GM19035 (cell line): ENCODE data around the gene SNAI3.

Source experiments
- ATAC-seq: cut with Tn5 transposase; IDR thresholded peaks from one replicate; pipeline ENCODE4 v1.9.1; 2021; ENCODE audit not compliant: unreplicated experiment

SNAI3 gene

DNA sequence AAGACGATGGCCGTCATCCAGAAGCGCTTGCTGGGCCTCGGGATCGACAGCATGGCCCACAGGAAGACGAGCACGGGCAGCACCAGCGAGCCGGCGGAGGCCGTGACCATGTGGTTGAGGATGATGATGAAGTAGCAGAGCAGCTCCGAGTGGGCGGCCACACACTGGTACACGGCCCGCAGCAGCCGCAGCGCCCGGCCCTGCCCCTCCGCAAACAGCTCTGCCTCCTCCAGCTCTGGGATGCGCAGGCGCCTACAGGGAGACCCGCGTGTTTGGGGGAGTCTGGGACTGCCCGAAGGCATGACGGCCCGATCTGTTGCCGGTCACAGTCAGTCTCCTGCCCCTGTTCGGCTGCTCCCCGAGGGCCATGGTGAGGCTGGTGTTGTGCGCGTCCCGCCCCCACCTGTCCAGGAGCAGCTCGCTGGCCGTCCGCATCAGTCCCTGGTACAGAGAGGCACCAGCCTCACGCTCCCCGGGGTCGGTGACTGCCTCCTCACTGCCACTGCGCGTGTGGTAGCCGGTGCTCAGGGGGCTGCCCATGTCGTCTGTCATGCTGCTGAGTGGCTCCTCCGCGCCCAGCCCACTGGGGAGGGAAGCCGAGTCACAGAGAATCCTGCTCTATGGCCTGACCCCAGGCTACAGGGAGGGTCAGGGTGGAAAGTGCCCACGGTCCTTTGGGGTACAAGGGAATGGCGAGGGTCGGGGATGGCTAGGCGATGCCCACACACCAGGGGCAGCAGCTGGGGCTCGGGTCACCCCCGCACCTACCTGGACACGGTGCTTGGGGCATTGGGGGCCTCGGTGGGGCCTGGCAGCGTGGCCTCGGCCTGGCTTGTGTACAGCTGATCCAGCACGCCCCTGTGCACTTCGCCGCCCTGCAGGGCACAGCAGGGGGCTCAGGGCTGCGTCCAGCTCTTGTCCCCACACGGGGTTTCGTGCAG lies 35.8 kb upstream of the SNAI3 start:
- ATAC-seq: no peak

- ATAC-seq: no peak
Measured at GRCh38 chr16:88721236-88721635, 34.9 kb upstream of the SNAI3 start.

DNA sequence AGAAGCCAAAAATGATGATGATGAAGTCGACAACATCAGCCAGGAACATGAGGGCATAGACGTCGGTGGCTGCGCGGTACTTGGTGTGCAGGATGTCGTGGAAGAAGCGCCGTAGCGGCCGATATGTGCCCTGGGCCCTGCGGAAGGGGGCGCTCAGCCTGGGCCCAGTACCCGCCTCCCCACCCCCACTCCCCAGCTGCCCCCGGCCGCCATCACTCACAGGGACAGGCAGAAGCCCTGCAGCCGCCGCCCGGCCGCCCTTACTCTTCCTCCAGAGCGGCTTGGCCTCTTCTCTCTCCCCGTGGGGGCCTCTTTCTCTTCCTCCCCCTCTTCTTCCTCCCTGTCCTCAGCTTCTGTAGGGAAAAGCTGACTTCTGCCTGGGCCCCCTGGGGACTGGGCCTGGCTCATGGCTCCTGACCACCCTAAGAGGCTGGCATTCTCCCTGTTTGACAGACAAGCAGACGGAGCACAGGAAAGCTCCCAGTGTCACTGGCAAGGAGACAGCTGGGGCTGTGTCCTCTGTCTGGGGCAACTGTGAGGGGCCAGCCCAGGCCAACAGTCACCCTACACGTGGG lies 34.2 kb upstream of the SNAI3 start:
- no peak for ATAC-seq

GRCh38 chr16:88719933-88720296 lies 33.6 kb upstream of the SNAI3 start:
- no peak for ATAC-seq

DNA sequence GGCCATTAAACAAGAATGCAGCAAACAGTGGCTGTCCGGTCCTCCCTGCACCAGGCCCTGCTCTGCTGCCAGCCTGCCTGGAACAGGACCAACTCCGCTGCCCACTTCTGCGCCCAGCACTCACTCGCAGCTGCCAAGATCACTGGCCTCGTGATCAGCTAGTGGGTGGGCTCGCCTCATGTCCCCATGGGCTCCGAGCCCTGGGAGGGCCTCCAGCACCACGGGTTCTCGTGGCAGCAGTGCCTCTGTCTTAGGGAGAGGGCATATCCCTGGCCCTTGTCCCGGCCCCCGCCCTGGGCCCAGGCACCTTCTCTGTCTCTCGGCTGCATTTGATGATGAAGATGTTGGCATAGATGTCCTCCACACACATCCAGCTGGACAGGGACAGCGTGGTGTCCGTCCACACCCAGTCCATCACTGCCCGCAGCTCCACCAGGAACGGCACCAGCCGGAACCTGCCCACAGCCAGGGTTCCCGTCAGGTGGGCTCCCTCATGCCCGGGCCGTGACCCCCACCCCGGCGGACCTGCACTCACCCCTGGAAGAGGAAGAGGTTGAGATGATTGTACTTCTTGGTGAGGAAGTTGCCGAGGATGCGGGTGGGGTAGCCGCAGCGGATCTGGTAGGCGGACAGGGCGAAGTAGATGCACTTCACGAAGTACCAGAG lies 33.1 kb upstream of the SNAI3 start:
- ATAC-seq: no peak

- no peak for ATAC-seq
Measured at GRCh38 chr16:88718178-88718577, 31.9 kb upstream of the SNAI3 start.

DNA sequence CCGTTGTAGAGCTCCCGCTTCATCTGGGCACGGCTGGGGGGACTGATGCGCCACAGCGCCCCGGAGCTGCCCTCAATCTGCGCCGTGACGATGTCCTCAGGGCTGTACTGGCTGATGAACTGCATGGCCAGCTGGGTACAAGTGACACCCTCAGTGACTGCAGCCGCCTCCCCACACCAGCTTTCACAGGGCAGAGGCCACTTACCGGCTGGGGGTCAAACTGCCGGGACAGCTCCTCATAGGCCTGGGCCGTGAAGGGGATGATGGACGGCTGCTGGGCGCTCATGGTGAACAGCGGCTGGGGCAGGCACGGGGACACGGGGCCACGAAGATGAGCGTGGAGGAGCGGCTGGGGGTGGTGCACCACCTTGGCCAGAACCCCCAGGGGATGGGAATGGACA lies 30.3 kb upstream of the SNAI3 start:
- no peak for ATAC-seq

GRCh38 chr16:88716201-88716600 lies 29.9 kb upstream of the SNAI3 start:
- no peak for ATAC-seq

- no peak for ATAC-seq
Measured at GRCh38 chr16:88715312-88716190, 29.2 kb upstream of the SNAI3 start.

- ATAC-seq: no peak
Measured at GRCh38 chr16:88714420-88715302, 28.4 kb upstream of the SNAI3 start.

GRCh38 chr16:88713568-88714419 lies 27.5 kb upstream of the SNAI3 start:
- ATAC-seq: no peak

- no peak for ATAC-seq
Measured at GRCh38 chr16:88713054-88713453, 26.7 kb upstream of the SNAI3 start.

DNA sequence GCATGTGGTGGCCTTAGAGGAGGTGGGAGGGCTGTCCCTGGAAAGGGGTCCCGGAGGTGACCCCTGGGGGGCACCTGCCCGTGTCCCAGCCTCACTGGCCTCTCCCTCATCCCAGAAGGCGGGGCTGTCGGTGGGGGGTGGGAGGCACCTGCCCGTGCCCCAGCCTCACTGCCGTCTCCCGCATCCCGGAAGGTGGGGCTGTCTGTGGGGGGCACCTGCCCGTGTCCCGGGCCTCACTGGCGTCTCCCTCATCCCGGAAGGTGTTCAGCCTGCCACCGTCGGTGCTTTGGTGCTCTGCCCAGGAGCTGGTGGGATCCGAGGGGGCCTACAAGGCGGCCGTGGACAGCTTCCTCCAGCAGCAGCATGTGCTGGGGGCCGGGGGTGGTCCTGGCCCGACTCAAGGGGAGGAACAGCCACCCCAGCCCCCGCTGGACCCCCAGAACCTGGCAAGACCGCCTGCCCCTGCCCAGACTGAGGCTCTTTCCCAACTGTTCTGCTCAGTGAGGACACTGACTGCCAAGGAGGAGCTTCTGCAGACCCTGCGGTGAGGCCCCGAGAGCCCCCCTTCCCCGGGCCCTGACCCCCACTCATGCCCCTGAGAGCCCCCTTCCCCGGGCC lies 26.2 kb upstream of the SNAI3 start:
- no peak for ATAC-seq

- no peak for ATAC-seq
Measured at GRCh38 chr16:88711750-88712340, 25.5 kb upstream of the SNAI3 start.

GRCh38 chr16:88710556-88710955 lies 24.2 kb upstream of the SNAI3 start:
- ATAC-seq: no peak

GRCh38 chr16:88706965-88707826 lies 20.9 kb upstream of the SNAI3 start:
- no peak for ATAC-seq

GRCh38 chr16:88706229-88706964 lies 20.1 kb upstream of the SNAI3 start, which contains the start of the genes CTU2 and RNF166:
TSS of gene CTU2 (plus strand) at chr16:88706503. CDS start at chr16:88706531, 28 bp downstream.
TSS of gene RNF166 (minus strand) at chr16:88706408. CDS start at chr16:88706325, 83 bp downstream.
- ATAC-seq: peak; percentile 66
